Fibroblast of pulmonary artery (primary cell): ENCODE measurements around the gene AKAP13.
A peak's percentile ranks its signal among the peaks of the same experiment; 100 is the strongest.
"Not testable (repeated sequence)": the region's sequence is repeated elsewhere in the genome, so short reads cannot be mapped to it uniquely, and the experiment has no call there.

Experiments used
- DNase-seq: peaks from one replicate; pipeline ENCODE4 v3.0.0-alpha.2; 2010; ENCODE audit warnings: low read depth
- H3K4me3 ChIP-seq: replicated peaks from 2 replicates; pipeline ENCODE4 v1.5.1; 2011; ENCODE audit warnings: low read depth, mild to moderate bottlenecking, control low read depth, low read length, moderate library complexity
- CTCF ChIP-seq: IDR thresholded peaks from 2 replicates; pipeline ENCODE4 v1.5.1; 2011; ENCODE audit warnings: mild to moderate bottlenecking, control low read depth, low read length, inconsistent platforms; ENCODE audit errors: missing control alignments

The AKAP13 gene

DNA sequence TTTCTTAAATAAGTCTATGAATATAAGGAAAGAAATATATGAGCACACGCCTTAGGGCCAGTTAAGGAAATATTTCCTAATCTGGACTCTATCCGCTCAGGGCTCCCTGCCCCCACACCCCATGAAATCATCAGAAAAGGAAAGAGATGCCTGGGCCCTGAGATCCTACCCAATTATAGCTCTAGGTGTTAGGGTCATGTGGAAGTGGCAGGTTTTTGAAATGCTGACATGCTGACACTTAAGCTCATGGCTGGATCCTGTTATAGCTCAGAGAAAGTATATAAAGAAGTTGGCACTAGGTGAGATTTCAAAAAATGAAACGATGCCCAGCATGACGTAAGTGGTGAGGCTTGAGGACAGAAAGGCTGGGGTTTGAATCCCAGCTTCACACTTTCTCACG, 43.5 kb upstream of the AKAP13 start:
- TF ChIP-seq CTCF, result no peak
- DNase-seq, result no peak
- no peak overlapping the region for H3K4me3 ChIP-seq

- no peak overlapping the region for H3K4me3 ChIP-seq
- no peak for DNase-seq
- no peak for TF ChIP-seq CTCF
These were observed 42.9 kb upstream of the AKAP13 start for GRCh38 chr15:85337425-85338074.

- no peak for DNase-seq
- no peak for TF ChIP-seq CTCF
- H3K4me3 ChIP-seq, result no peak overlapping the region
These were observed 40.1 kb upstream of the AKAP13 start for GRCh38 chr15:85340321-85340665.

- DNase-seq, result no peak
- H3K4me3 ChIP-seq, result no peak overlapping the region
- TF ChIP-seq CTCF, result no peak
These were observed 39.6 kb upstream of the AKAP13 start for GRCh38 chr15:85340852-85341251.

GRCh38 chr15:85342163-85342562, 38.2 kb upstream of the AKAP13 start:
- DNase-seq, H3K4me3 ChIP-seq: not testable (repeated sequence)

GRCh38 chr15:85343443-85343842, 37.0 kb upstream of the AKAP13 start:
- peak; percentile 91 for DNase-seq

GRCh38 chr15:85344241-85344640, 36.2 kb upstream of the AKAP13 start:
- not testable (repeated sequence) for DNase-seq, H3K4me3 ChIP-seq

More at GRCh38 chr15:85343443-85343842, 37.0 kb upstream of the AKAP13 start:
- H3K4me3 ChIP-seq, result not testable (repeated sequence)

GRCh38 chr15:85344653-85345114, 35.7 kb upstream of the AKAP13 start:
- peak; percentile 70 for DNase-seq
- H3K4me3 ChIP-seq, result not testable (repeated sequence)

DNA sequence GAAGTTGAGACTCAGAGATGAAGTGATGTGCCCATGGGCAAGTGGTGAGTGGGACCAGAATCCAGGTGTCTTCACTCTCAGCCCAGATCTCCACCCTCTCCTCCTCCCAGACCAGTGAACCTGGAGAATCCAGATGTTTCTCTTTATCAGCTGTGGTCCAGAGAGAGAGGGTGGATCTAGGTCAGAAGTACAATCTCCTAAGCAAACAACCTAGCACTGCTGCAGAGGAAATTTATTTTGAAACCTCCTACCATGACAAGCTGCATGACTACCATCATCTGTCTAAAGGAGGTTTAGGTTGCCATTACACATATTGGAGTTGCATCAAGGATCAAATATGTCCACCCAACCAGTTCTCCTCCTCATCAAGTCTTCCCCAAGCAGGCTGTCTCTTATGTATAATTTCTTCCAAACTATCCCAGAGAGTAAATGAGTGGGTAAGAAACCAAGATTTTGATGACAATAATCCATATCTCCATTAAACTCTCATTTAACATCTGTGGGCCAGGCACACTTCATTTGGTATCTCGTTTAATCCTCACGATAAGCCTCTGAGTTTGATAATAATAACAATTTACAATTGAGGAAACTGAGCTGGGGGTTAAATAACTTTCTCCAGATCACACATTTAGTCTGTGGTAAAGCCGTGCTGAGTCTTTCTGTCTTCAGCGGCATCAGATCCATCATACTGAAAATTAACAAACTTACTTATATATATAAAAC, 35.0 kb upstream of the AKAP13 start:
- not testable (repeated sequence) for H3K4me3 ChIP-seq, DNase-seq

DNA sequence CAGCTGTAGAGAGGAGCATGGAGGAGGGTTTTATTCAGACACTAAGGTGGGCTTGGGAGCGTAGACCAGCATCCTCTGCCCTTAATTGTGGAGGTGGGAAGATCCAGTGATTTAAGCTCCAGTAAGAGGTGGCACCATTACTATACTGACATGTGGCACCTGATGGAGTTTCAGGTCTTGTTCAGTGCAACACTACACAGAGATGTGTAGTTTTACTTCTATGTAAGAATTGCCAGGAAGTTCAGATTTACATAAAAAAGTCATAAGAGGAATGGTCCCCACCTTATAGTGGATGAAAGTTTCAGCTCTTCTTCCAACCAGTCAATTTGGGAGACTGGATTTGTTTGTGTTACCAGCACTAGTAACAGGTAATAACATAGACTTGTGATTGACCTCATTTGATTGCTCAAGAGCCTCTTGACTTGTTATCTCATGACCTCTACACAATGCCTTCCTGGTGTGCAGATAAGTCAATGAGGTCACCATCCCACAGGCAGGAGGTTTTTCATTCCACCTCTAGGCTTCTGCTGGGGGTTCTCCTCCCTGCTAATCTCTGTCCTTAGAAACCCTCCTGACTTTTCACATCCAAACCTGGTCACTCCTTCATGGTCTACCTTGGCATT, 33.8 kb upstream of the AKAP13 start:
- peak; percentile 33 for DNase-seq

GRCh38 chr15:85347264-85348047, 32.9 kb upstream of the AKAP13 start:
- H3K4me3 ChIP-seq, DNase-seq: not testable (repeated sequence)

More for the DNA sequence above, 33.8 kb upstream of the AKAP13 start:
- not testable (repeated sequence) for H3K4me3 ChIP-seq

GRCh38 chr15:85348048-85348766, 32.2 kb upstream of the AKAP13 start:
- not testable (repeated sequence) for H3K4me3 ChIP-seq, DNase-seq

DNA sequence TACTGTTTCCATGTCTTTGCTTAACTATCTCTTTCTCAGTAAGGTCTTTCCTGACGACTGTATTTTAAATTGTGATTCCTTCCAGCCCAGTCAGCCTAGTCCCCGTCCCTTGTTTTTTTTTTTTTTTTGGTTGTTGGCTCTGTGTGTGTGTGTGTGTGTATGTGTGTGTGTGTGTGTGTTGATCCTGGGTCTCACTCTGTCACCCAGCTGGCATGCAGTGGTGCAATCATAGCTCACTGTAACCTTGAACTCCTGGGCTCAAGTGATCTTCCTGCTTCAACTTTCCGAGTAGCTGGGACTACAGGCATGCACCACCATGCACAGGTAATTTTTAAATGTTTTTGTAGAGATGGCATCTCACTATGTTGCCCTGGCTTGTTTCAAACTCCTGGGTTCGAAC, 31.3 kb upstream of the AKAP13 start:
- not testable (repeated sequence) for DNase-seq, H3K4me3 ChIP-seq
